ENCODE results near the gene GTF2IRD2.
A peak's percentile ranks its signal among the peaks of the same experiment; 100 is the strongest.
"Not testable (repeated sequence)": the region's sequence is repeated elsewhere in the genome, so short reads cannot be mapped to it uniquely, and the experiment has no call there.

The GTF2IRD2 gene

GRCh38 chr7:74850833-74851721 is at the start of gene GTF2IRD2:
Gene GTF2IRD2 (minus strand): TSS chr7:74851605. CDS start chr7:74836378, 15,227 bp downstream.
- DNase-seq (ENCODE audit: low read depth) = not testable (repeated sequence)

GRCh38 chr7:74890158-74891123 is 39.0 kb upstream of the GTF2IRD2 start:
- peak; percentile 71 for DNase-seq (ENCODE audit: low read depth)

DNA sequence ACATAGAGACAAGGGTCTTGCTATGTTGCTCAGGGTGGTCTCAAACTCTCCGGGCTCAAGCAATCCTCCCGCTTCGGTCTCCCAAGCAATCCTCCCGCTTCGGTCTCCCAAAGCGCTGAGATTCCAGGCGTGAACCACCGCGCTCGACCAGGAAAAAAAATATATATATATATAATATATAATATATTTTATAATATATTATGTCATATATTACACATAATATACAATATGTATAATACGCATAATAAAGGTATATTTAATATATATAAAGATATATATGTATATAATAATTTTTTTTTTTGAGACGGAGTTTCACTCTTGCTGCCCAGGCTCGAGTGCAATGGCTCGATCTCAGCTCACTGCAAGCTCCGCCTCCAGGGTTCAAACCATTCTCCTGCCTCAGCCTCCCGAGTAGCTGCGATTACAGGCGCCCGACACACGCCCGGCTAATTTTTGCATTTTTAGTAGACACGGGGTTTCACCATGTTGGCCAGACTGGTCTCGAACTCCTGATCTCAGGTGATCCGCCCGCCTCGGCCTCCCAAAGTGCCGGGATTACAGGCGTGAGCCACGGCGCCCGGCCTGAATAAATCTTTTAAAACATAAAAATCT is 38.2 kb upstream of the GTF2IRD2 start:
- DNase-seq (ENCODE audit: low read depth) = not testable (repeated sequence)

GRCh38 chr7:74885295-74885694 is 33.9 kb upstream of the GTF2IRD2 start:
- DNase-seq (ENCODE audit: low read depth) = not testable (repeated sequence)

DNA sequence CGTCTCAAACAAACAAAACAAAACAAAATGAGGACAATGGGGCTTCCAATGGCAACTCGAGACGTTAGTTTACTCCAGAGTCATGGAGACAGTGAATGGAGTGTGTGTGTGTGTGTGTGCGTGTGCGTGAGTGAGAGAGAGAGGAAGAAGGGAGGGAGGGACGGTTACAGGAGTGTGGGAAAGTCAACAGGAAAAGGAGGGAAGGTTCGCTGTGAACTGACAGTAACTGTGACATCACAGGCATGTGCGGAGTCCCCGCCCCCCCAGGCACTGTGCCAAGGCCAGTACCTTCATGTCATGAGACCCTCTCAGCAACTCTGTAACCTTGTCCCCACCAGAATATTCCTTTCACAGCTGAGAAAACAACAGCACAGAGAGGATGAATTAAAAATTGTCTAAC is 30.7 kb upstream of the GTF2IRD2 start:
- DNase-seq (ENCODE audit: low read depth) = not testable (repeated sequence)

DNA sequence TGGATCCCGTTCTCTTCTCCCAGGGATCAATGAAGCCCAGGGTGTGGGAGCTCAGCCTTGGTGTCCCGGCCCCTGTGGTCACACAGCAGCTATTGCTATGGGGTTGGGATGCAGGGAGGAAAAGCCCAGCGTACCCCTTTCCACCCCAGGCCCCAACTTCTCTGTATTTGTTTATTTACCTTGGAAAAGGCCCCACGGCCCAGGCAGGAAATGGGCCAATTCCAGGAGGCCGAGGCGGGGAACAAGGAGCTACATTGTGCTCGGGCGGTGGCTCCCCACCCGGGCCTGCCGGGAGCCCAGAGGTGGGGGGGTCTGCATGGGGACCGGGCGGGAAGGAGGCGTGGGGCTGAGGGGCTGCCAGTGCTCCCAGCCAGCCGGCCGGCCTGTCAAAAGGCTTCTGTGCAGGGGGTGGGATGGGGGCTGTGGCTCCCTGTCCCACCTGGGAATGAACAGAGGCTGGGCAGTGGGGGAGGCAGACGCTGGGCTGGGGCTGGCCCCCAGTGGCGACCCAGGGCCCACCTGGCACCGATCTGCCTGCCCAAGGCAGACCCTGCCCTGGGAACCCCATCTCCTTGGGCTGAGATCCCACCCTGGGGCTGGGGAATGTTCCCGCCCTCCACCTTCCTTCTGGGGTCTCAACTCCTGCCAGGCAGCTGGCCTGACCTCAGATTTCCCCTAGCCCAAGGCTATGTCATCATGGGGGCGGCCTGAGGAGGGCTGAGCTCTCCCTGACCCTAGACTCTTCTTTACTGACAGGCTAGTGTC is 23.5 kb upstream of the GTF2IRD2 start:
- DNase-seq (ENCODE audit: low read depth) = not testable (repeated sequence)

GRCh38 chr7:74874104-74874747 is 22.8 kb upstream of the GTF2IRD2 start:
- DNase-seq (ENCODE audit: low read depth) = not testable (repeated sequence)

DNA sequence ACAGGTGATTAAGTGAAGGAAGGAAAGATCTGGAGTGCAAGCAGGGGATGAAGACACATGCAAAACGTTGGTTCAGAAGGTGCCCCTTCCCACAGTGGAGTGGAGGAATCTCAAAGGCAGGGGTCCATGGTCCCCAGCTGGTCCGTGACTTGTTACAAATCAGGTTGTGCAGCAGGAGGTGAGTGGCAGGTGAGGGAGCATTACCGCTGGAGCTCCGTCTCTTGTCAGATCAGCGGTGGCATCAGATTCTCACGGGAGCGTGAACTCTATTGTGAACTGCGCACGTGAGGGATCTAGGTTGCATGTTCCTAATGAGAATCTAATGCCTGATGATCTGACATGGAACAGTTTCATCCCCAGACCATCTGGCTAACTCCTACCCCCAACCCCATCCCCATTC is 21.1 kb upstream of the GTF2IRD2 start:
- DNase-seq (ENCODE audit: low read depth) = not testable (repeated sequence)

- not testable (repeated sequence) for DNase-seq (ENCODE audit: low read depth)
Observed at GRCh38 chr7:74865777-74866176, 14.4 kb upstream of the GTF2IRD2 start.

DNA sequence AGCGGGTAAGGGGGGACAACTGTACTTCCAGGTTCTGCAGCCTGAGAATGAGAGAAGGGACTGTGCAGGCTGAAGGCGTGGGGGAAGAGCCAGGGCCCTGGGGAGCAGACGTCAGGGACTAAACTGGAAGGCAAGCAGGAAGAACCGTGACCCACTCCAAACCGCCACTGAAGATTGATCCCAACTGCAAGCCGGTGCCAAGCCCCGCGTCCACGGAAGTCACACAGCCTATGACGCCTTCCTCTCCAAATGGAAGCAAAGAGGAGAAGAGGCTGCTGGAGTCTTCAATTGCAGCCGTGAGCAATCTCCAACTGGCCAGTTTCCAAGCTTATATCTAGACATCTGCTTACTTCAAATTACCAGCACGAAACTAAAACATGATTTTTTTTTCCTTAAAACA is 1.6 kb downstream of the GTF2IRD2 start:
- DNase-seq (ENCODE audit: low read depth) = not testable (repeated sequence)

GRCh38 chr7:74830411-74830810 is 21.0 kb downstream of the GTF2IRD2 start:
- not testable (repeated sequence) for DNase-seq (ENCODE audit: low read depth)

DNA sequence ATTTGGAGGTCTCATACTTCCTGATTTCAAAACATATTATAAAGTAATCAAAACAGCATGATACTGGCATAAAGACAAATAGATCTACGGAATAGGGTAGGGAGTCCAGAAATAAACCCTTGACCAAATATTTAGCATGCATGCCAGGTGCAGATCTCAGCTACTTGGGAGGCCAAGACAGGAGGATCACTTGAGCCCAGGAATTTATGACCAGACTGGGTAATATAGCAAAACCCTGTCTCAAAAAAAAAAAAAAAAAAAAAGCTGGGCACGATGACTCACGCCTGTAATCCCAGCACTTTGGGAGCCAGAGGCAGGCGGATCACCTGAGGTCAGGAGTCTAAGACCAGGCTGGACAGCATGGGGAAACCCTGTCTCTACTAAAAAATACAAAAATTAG is 21.4 kb downstream of the GTF2IRD2 start:
- DNase-seq (ENCODE audit: low read depth) = not testable (repeated sequence)

GRCh38 chr7:74821259-74821658 is 30.1 kb downstream of the GTF2IRD2 start:
- not testable (repeated sequence) for DNase-seq (ENCODE audit: low read depth)

DNA sequence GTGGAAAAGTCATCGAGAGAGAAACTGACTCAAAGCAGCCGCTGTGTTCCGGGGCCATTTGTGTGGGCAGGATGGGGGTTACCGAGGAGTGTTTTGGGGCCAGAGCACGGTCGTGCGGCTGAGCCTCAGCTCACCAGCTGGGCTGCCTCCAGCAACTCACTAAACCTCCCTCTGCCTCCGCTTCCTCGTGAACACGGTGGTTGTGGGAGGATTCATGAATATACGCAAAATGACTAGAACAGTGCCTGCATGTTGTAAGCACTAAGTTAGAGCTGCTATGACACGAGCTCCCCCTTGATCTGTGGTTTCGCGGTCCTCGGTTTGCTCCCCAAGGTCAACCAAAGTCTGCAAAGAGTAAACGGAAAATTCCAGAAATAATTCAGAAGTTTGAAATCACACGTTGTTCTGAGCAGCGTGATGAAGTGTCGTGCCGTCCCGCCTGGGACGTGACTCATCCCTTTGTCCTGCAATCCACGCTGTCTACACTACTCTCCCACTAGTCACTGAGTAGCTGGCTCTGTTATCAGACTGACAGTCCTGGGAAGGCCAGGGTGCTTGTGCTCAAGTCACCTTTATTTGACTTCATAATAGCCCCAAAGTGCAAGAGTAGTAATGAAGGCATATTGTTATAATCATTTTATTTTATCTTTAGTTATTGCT is 31.1 kb downstream of the GTF2IRD2 start:
- DNase-seq (ENCODE audit: low read depth) = not testable (repeated sequence)

GRCh38 chr7:74815882-74816281 is 35.5 kb downstream of the GTF2IRD2 start:
- DNase-seq (ENCODE audit: low read depth) = not testable (repeated sequence)

DNA sequence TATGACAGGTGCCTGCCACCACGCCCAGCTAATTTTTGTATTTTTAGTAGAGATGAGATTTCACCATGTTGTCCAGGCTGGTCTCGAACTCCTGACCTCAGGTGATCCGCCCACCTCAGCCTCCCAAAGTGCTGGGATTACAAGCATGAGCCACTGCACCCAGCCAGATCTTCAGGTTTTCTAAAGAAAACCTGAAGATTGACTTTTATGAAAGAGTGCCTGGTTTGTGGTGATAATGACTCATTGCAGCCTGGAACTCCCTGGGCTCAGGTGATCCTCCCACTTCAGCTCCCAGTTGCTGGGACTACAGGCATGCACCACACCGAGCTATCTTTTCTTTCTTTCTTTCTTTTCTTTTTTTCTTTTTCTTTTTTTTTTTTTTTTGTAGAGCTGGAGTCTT is 52.8 kb downstream of the GTF2IRD2 start:
- not testable (repeated sequence) for DNase-seq (ENCODE audit: low read depth)

DNA sequence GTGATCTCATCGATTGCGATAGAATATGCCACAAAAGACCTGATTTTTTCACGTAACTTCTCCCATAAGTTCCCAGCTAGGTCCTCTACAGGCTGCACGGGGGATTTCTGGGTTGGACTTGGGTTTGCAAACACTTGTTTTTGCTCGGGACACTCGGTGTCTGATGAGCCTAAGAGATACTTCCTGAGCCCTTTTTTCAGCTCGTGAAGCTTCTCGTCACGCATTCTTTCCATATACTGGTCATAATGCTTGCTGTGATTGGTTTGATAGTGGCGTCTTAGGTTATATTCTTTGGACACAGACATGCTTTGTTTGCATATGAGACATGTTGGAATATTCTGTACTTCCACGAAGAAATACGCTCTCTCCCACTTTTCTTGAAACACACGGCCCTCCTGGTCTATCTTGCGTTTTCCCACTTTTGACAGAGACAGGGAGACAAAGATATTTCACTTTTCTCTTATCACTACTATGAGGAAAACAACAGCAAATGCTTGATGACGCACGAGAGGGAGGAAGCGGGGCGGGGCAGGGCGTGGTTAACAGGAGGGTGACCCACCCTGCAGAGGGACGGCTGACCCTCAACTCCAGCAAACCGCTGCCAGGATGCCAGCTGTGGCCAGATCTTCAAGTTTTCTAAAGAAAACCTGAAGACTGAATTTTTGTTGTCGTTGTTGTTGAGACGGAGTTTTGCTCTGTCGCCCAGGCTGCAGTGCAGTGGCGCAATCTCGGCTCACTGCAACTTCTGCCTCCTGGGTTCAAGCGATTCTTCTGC is 53.4 kb downstream of the GTF2IRD2 start:
- not testable (repeated sequence) for DNase-seq (ENCODE audit: low read depth)

GRCh38 chr7:74789200-74789736 is 62.1 kb downstream of the GTF2IRD2 start:
- DNase-seq (ENCODE audit: low read depth) = not testable (repeated sequence)
